ENCODE data around the gene MTIF2.
"Not testable (repeated sequence)": the region's sequence is repeated elsewhere in the genome, so short reads cannot be mapped to it uniquely, and the experiment has no call there.

MTIF2 gene

DNA sequence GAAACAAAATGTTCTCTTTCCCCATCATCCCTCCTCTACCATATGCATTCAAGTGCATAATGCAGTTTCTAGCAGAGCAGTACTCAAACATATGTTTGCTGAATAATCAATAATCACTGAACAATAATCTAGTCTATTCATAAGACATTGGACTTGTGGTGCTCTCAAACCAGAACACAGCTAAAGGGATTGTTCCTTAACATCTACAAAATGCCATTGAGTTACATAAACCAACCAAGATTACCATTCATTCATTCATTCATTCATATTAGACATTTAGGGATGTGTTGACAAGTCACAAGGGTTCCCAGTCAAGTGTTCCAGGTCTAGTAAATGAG lies 40.8 kb downstream of the MTIF2 start:
- no peak overlapping the region for H3K27ac ChIP-seq (ENCODE audit: low read depth, low read length)
- no peaks in the 10 kb centered on the region for H3K27me3 ChIP-seq (ENCODE audit: control insufficient read depth, insufficient read depth, low read length)
- H3K4me1 ChIP-seq (ENCODE audit: control insufficient read depth, insufficient read depth, low read length) = peaks cover 6% of the 10 kb centered on the region
- H3K36me3 ChIP-seq (ENCODE audit: control insufficient read depth, insufficient read depth, low read length) = peaks cover 7% of the 10 kb centered on the region
- no peak overlapping the region for H3K4me3 ChIP-seq (ENCODE audit: low read depth, low read length)
- no peaks in the 10 kb centered on the region for H3K9me3 ChIP-seq (ENCODE audit: control insufficient read depth, insufficient read depth, low read depth, low read length)
- no peak overlapping the region for H3K9ac ChIP-seq (ENCODE audit: low read length)

DNA sequence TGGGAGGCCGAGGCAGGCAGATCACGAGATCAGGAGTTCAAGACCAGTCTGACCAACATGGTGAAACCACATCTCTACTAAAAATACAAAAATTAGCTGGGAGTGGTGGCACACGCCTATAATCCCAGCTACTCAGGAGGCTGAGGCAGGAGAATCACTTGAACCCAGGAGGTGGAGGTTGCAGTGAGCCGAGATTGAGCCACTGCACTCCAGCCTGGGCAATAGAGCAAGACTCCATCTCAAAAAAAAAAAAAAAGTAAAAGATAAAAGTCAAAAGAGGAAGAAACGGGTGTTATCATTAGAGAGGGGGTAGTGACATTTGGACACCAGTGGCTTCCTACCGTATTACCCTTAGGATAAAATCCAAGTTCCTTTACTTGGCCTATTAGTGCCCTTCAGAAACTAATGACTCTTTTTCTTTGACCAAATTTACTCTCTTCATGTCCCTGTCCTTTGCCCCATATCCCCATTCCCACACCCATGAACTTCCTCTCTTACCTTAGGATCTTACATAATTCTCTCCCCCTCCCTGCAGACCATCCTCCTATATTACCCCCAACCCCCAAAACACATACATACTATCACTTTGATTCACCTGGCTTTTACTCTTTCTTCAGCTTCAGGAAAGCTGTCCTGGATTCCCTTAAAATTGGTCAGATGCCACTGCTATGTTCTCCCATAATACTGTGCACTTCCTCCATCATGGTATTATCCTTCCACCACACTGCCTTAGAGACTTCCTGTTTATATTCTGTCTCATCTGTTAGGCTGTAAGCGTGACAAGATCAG lies 41.4 kb downstream of the MTIF2 start:
- not testable (repeated sequence) for H3K27me3 ChIP-seq (ENCODE audit: control insufficient read depth, insufficient read depth, low read length); H3K9me3 ChIP-seq (ENCODE audit: control insufficient read depth, insufficient read depth, low read depth, low read length); H3K27ac ChIP-seq (ENCODE audit: low read depth, low read length); H3K36me3 ChIP-seq (ENCODE audit: control insufficient read depth, insufficient read depth, low read length); H3K9ac ChIP-seq (ENCODE audit: low read length); H3K4me1 ChIP-seq (ENCODE audit: control insufficient read depth, insufficient read depth, low read length); H3K4me3 ChIP-seq (ENCODE audit: low read depth, low read length)

- no peak overlapping the region for H3K9ac ChIP-seq (ENCODE audit: low read length)
- H3K4me3 ChIP-seq (ENCODE audit: low read depth, low read length) = no peak overlapping the region
- no peaks in the 10 kb centered on the region for H3K9me3 ChIP-seq (ENCODE audit: control insufficient read depth, insufficient read depth, low read depth, low read length)
- H3K36me3 ChIP-seq (ENCODE audit: control insufficient read depth, insufficient read depth, low read length) = no peaks in the 10 kb centered on the region
- H3K4me1 ChIP-seq (ENCODE audit: control insufficient read depth, insufficient read depth, low read length) = peaks cover 4% of the 10 kb centered on the region
- H3K27ac ChIP-seq (ENCODE audit: low read depth, low read length) = no peak overlapping the region
- H3K27me3 ChIP-seq (ENCODE audit: control insufficient read depth, insufficient read depth, low read length) = no peaks in the 10 kb centered on the region
Observed at GRCh38 chr2:55225481-55226020, 43.5 kb downstream of the MTIF2 start.

DNA sequence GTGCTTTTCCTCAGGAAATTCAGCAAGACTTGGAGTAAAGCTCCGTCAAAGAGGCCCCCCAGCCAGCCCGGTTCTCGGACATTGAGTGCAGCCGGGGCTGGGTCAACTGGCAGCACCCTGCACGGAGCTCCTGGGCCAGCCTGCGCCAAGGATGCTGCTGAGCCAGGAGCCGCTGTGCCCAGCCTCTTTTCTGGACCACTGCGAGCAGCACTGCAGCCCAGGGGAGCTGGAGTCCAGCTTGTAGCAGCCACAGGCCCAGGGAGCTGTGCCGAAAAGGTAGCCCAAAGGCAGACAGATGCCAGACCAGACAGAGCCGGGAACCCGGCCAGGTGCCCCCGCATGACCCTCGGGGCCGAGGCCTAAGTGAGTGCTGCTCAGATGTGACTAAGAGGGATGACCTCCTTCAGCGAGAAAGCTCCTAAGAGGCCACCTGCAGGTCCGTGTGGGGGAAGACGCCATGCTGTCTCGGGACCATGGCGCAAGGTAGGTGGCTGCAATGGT lies 44.2 kb downstream of the MTIF2 start:
- no peak overlapping the region for H3K27ac ChIP-seq (ENCODE audit: low read depth, low read length)
- no peak overlapping the region for H3K9ac ChIP-seq (ENCODE audit: low read length)

GRCh38 chr2:55223958-55224760 lies 44.9 kb downstream of the MTIF2 start:
- Histone ChIP-seq H3K9me3 (ENCODE audit: control insufficient read depth, insufficient read depth, low read depth, low read length) (no peaks in the 10 kb centered on the region), H3K36me3 (ENCODE audit: control insufficient read depth, insufficient read depth, low read length) (no peaks in the 10 kb centered on the region), H3K27me3 (ENCODE audit: control insufficient read depth, insufficient read depth, low read length) (no peaks in the 10 kb centered on the region), H3K9ac (ENCODE audit: low read length) (peak overlapping the region; percentile 96), H3K27ac (ENCODE audit: low read depth, low read length) (no peak overlapping the region), H3K4me3 (ENCODE audit: low read depth, low read length) (peak overlapping the region; percentile 72), H3K4me1 (ENCODE audit: control insufficient read depth, insufficient read depth, low read length) (peaks cover 4% of the 10 kb centered on the region)

More for the DNA sequence above, 44.2 kb downstream of the MTIF2 start:
- H3K9me3 ChIP-seq (ENCODE audit: control insufficient read depth, insufficient read depth, low read depth, low read length) = no peaks in the 10 kb centered on the region
- H3K27me3 ChIP-seq (ENCODE audit: control insufficient read depth, insufficient read depth, low read length) = no peaks in the 10 kb centered on the region
- H3K4me3 ChIP-seq (ENCODE audit: low read depth, low read length) = no peak overlapping the region
- H3K36me3 ChIP-seq (ENCODE audit: control insufficient read depth, insufficient read depth, low read length) = no peaks in the 10 kb centered on the region
- H3K4me1 ChIP-seq (ENCODE audit: control insufficient read depth, insufficient read depth, low read length) = peaks cover 4% of the 10 kb centered on the region

DNA sequence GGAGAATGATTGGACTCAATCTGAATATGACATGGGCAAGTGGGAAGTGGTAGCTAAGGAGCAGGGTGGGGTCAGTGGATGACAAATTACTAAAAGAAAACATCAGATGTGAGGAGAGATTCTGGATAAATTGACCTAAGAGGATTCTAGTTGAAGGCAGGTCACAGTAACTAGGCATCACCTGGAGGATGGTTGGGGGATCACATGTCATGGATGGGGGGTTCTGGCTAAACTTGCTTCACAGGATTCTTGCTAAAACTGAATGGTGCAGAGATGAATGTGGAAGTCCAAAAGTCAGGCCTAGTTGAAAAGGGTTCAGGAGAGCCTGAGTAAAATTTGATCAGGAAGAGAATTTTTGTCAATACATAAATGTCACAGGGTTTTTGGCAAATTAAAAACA lies 55.2 kb downstream of the MTIF2 start:
- no peaks in the 10 kb centered on the region for H3K27me3 ChIP-seq (ENCODE audit: control insufficient read depth, insufficient read depth, low read length)
- H3K4me3 ChIP-seq (ENCODE audit: low read depth, low read length) = no peak overlapping the region
- H3K4me1 ChIP-seq (ENCODE audit: control insufficient read depth, insufficient read depth, low read length) = peaks cover 6% of the 10 kb centered on the region

DNA sequence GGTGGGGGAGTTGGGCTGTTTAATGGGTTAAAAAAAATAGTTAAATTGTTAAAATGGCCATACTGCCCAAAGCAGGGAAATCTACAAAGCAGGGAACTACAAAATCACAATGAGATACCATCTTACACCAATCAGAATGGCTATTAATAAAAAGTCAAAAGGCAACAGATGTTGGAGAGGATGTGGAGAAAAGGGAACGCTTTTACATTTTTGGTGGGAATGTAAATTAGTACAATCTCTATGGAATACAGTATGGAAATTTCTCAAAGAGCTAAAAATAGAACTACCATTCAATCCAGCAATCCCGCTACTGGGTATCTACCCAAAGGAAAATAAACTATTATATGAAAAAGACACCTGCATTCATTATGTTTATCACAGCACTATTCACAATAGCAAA lies 64.1 kb downstream of the MTIF2 start:
- H3K36me3 ChIP-seq (ENCODE audit: control insufficient read depth, insufficient read depth, low read length) = 0 out of 2 replicates have a peak, but pooled peaks cover 5% of the 10 kb centered on the region
- H3K27ac ChIP-seq (ENCODE audit: low read depth, low read length) = no peak overlapping the region
- H3K9me3 ChIP-seq (ENCODE audit: control insufficient read depth, insufficient read depth, low read depth, low read length) = peaks cover 5% of the 10 kb centered on the region; the same call in 1 of the 2 replicates
- H3K9ac ChIP-seq (ENCODE audit: low read length) = no peak overlapping the region
- no peak overlapping the region for H3K4me3 ChIP-seq (ENCODE audit: low read depth, low read length)
- no peaks in the 10 kb centered on the region for H3K27me3 ChIP-seq (ENCODE audit: control insufficient read depth, insufficient read depth, low read length)
- no peaks in the 10 kb centered on the region for H3K4me1 ChIP-seq (ENCODE audit: control insufficient read depth, insufficient read depth, low read length)

More for the DNA sequence above, 55.2 kb downstream of the MTIF2 start:
- H3K9ac ChIP-seq (ENCODE audit: low read length) = no peak overlapping the region
- no peaks in the 10 kb centered on the region for H3K36me3 ChIP-seq (ENCODE audit: control insufficient read depth, insufficient read depth, low read length)
- no peak overlapping the region for H3K27ac ChIP-seq (ENCODE audit: low read depth, low read length)
- no peaks in the 10 kb centered on the region for H3K9me3 ChIP-seq (ENCODE audit: control insufficient read depth, insufficient read depth, low read depth, low read length)

- no peak overlapping the region for H3K27ac ChIP-seq (ENCODE audit: low read depth, low read length)
- H3K9ac ChIP-seq (ENCODE audit: low read length) = no peak overlapping the region
- H3K4me1 ChIP-seq (ENCODE audit: control insufficient read depth, insufficient read depth, low read length) = no peaks in the 10 kb centered on the region
- peaks cover 5% of the 10 kb centered on the region; the same call in 1 of the 2 replicates for H3K9me3 ChIP-seq (ENCODE audit: control insufficient read depth, insufficient read depth, low read depth, low read length)
- no peaks in the 10 kb centered on the region for H3K27me3 ChIP-seq (ENCODE audit: control insufficient read depth, insufficient read depth, low read length)
- 0 out of 2 replicates have a peak, but pooled peaks cover 5% of the 10 kb centered on the region for H3K36me3 ChIP-seq (ENCODE audit: control insufficient read depth, insufficient read depth, low read length)
- H3K4me3 ChIP-seq (ENCODE audit: low read depth, low read length) = no peak overlapping the region
Observed at GRCh38 chr2:55204536-55204935, 64.5 kb downstream of the MTIF2 start.

DNA sequence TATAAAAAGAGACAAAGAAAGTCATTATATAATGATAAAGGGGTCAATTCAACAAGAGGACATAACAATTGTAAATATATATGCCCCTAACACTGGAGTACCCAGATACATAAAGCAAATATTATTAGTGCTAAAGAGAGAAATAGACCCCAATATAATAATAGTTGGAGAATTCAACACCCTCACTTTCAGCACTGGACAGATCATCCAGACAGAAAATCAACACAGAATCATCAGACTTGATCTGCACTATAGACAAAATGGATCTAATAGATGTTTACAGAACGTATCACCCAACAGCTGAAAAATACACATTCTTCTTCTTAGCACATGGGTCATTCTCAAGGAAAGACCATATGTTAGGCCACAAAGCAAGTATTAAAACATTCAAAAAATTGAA lies 68.6 kb downstream of the MTIF2 start:
- 0 out of 2 replicates have a peak, but pooled peaks cover 7% of the 10 kb centered on the region for H3K36me3 ChIP-seq (ENCODE audit: control insufficient read depth, insufficient read depth, low read length)
- H3K4me1 ChIP-seq (ENCODE audit: control insufficient read depth, insufficient read depth, low read length) = no peaks in the 10 kb centered on the region
- H3K27me3 ChIP-seq (ENCODE audit: control insufficient read depth, insufficient read depth, low read length) = no peaks in the 10 kb centered on the region
- no peak overlapping the region for H3K9ac ChIP-seq (ENCODE audit: low read length)
- no peak overlapping the region for H3K4me3 ChIP-seq (ENCODE audit: low read depth, low read length)
- H3K9me3 ChIP-seq (ENCODE audit: control insufficient read depth, insufficient read depth, low read depth, low read length) = peaks cover 5% of the 10 kb centered on the region; the same call in 1 of the 2 replicates
- H3K27ac ChIP-seq (ENCODE audit: low read depth, low read length) = no peak overlapping the region

GRCh38 chr2:55196526-55196925 lies 72.5 kb downstream of the MTIF2 start:
- H3K27me3 ChIP-seq (ENCODE audit: control insufficient read depth, insufficient read depth, low read length) = no peaks in the 10 kb centered on the region
- H3K4me1 ChIP-seq (ENCODE audit: control insufficient read depth, insufficient read depth, low read length) = no peaks in the 10 kb centered on the region
- no peak overlapping the region for H3K27ac ChIP-seq (ENCODE audit: low read depth, low read length)
- no peak overlapping the region for H3K4me3 ChIP-seq (ENCODE audit: low read depth, low read length)
- H3K36me3 ChIP-seq (ENCODE audit: control insufficient read depth, insufficient read depth, low read length) = 0 out of 2 replicates have a peak, but pooled peaks cover 2% of the 10 kb centered on the region
- no peaks in the 10 kb centered on the region for H3K9me3 ChIP-seq (ENCODE audit: control insufficient read depth, insufficient read depth, low read depth, low read length)
- H3K9ac ChIP-seq (ENCODE audit: low read length) = no peak overlapping the region

- not testable (repeated sequence) for H3K36me3 ChIP-seq (ENCODE audit: control insufficient read depth, insufficient read depth, low read length); H3K9me3 ChIP-seq (ENCODE audit: control insufficient read depth, insufficient read depth, low read depth, low read length); H3K4me3 ChIP-seq (ENCODE audit: low read depth, low read length); H3K27me3 ChIP-seq (ENCODE audit: control insufficient read depth, insufficient read depth, low read length); H3K4me1 ChIP-seq (ENCODE audit: control insufficient read depth, insufficient read depth, low read length); H3K9ac ChIP-seq (ENCODE audit: low read length); H3K27ac ChIP-seq (ENCODE audit: low read depth, low read length)
Observed at GRCh38 chr2:55191888-55192287, 77.1 kb downstream of the MTIF2 start.
